K562 (cell line): ENCODE data around the gene DELE1. TPM values are rescaled to one million over a fixed set of nuclear protein-coding genes. Genes with fewer than 3 reads are reported as not detected.

Experiments used
- ATAC-seq: fragments of 200-7000 bp; cut with Tn5 transposase; 3 replicates; pipeline ENCODE4 v1.9.1; 2020; ENCODE audit warnings: moderate library complexity
- BruUV-seq: library from RNA; stranded (reverse); fragments of 400-500 nt; replicated peaks from 2 replicates; lab custom pipeline; 2021; lab: Mats Ljungman, UMichigan
- CTCF ChIA-PET: fragments of 300-600 bp; formaldehyde crosslinking; extraction: SDS; loops from one replicate; lab custom pipeline; 2021; ENCODE audit warnings: low intra/inter-chr PET ratio; lab: Yijun Ruan, JAX
- POLR2A ChIA-PET: fragments of 300-600, 350-650 bp; sonication (Branson Sonifier 250); formaldehyde crosslinking; extraction: SDS; loops from one replicate; lab custom pipeline; 2021; ENCODE audit warnings: antibody characterized with exemption, inconsistent platforms; lab: Yijun Ruan, JAX
- DNase-seq, 4 experiments: peaks; one replicate each; pipeline versions ENCODE4 v3.0.0 to v3.0.0-alpha.2; 2011 to 2018; ENCODE audit warnings: low spot score in 3 of 4, mixed read lengths in 3 of 4; ENCODE audit errors: extremely low read depth in 1 of 4
- FAIRE-seq: peaks from 2 replicates; lab custom pipeline; 2011; peaks lifted over from hg19 to GRCh38; lab: Jason Lieb, UNC
- H2AFZ ChIP-seq: 2 replicates; pipeline ENCODE4 v1.6.0; 2011; ENCODE audit warnings: low read depth, low read length, control low read depth, inconsistent platforms
- H3K27ac ChIP-seq: fragments of 200-600 bp; 3 replicates; pipeline ENCODE4 v1.8.0; 2011; ENCODE audit warnings: low read depth, mild to moderate bottlenecking, control low read depth, inconsistent platforms, low read length, moderate library complexity, mixed read lengths; ENCODE audit errors: extremely low read depth
- H3K27me3 ChIP-seq, 2 experiments: fragments of 300-600 bp in 1 of 2; 2 replicates in 1 of 2; 3 replicates in 1 of 2; pipeline versions ENCODE4 v1.6.0 to v1.8.0; 2011; ENCODE audit warnings: inconsistent platforms in 2 of 2, low read length in 2 of 2, mild to moderate bottlenecking in 1 of 2, mixed read lengths in 1 of 2, moderate library complexity in 1 of 2; ENCODE audit not compliant: control insufficient read depth in 2 of 2, insufficient read depth in 2 of 2
- H3K36me3 ChIP-seq: fragments of 300-600 bp; 3 replicates; pipeline ENCODE4 v1.8.0; 2011; ENCODE audit warnings: mild to moderate bottlenecking, low read length, inconsistent platforms; ENCODE audit not compliant: control insufficient read depth, insufficient read depth
- H3K4me1 ChIP-seq, 2 experiments: fragments of 200-600 bp in 1 of 2; replicated peaks in 1 of 2; 2 replicates in 1 of 2; 3 replicates in 1 of 2; pipeline versions ENCODE4 v1.5.1 to v1.8.0; 2011; ENCODE audit warnings: inconsistent platforms in 2 of 2, low read length in 2 of 2, mild to moderate bottlenecking in 1 of 2, mixed read lengths in 1 of 2, moderate library complexity in 1 of 2; ENCODE audit not compliant: control insufficient read depth in 2 of 2, insufficient read depth in 2 of 2
- H3K4me2 ChIP-seq: 2 replicates; pipeline ENCODE4 v1.6.1; 2011; ENCODE audit warnings: low read length, control low read depth, inconsistent platforms, mixed read lengths; ENCODE audit not compliant: insufficient read depth
- H3K4me3 ChIP-seq: fragments of 200-600 bp; sonication (generic), shearing (Covaris generic); 2 replicates; pipeline ENCODE4 v1.5.1; 2016; ENCODE audit warnings: control low read depth, inconsistent platforms
- H3K79me2 ChIP-seq: fragments of 200-600 bp; 3 replicates; pipeline ENCODE4 v1.8.0; 2011; ENCODE audit warnings: low read length, inconsistent platforms; ENCODE audit not compliant: control insufficient read depth, insufficient read depth
- H3K9ac ChIP-seq, 2 experiments: 2 replicates each; pipeline versions ENCODE4 v1.6.0 to v1.6.1; 2011; ENCODE audit warnings: low read depth in 2 of 2, low read length in 2 of 2, control low read depth in 1 of 2, inconsistent platforms in 1 of 2, mild to moderate bottlenecking in 1 of 2, mixed read lengths in 1 of 2; ENCODE audit not compliant: insufficient read depth in 1 of 2
- H3K9me1 ChIP-seq: one replicate; pipeline ENCODE4 v1.6.0; 2011; ENCODE audit warnings: inconsistent platforms, mild to moderate bottlenecking, low read length, moderate library complexity; ENCODE audit not compliant: control insufficient read depth, insufficient read depth
- H3K9me3 ChIP-seq: replicated peaks from 2 replicates; pipeline ENCODE4 v1.5.1; 2011; ENCODE audit warnings: low read depth, low read length, inconsistent platforms; ENCODE audit not compliant: control insufficient read depth, insufficient read depth
- H4K20me1 ChIP-seq: replicated peaks from 2 replicates; pipeline ENCODE4 v1.6.1; 2011; ENCODE audit warnings: low read length, inconsistent platforms, mixed read lengths; ENCODE audit not compliant: control insufficient read depth, insufficient read depth
- CBX3 ChIP-seq, 2 experiments: IDR thresholded peaks; 1 replicate in 1 of 2; 2 replicates in 1 of 2; pipeline ENCODE4 v1.6.1; 2012; ENCODE audit warnings: inconsistent platforms in 2 of 2, low read length in 2 of 2, borderline replicate concordance in 1 of 2, control low read depth in 1 of 2
- CREBBP ChIP-seq: IDR thresholded peaks from one replicate; pipeline ENCODE4 v1.6.1; 2012; ENCODE audit warnings: low read depth, mild to moderate bottlenecking, control low read depth, inconsistent platforms, low read length
- E2F3 ChIP-seq: fragments of 250-450 bp; sonication (Bioruptor Pico); IDR thresholded peaks from 2 replicates; pipeline ENCODE4 v1.4.0; 2020; ENCODE audit warnings: mild to moderate bottlenecking
- ELF2 ChIP-seq: fragments of 250-450 bp; sonication (Bioruptor Pico); IDR thresholded peaks from 2 replicates; pipeline ENCODE4 v1.5.0; 2021; ENCODE audit warnings: mild to moderate bottlenecking
- HOXB6 ChIP-seq: fragments of 250-450 bp; sonication (Bioruptor Pico); IDR thresholded peaks from 2 replicates; pipeline ENCODE4 v1.5.1; 2022; ENCODE audit warnings: mild to moderate bottlenecking, borderline replicate concordance
- KLF16 ChIP-seq: IDR thresholded peaks from 2 replicates; pipeline ENCODE4 v1.6.1; 2016; ENCODE audit warnings: antibody characterized with exemption
- PHB ChIP-seq: fragments of 250-450 bp; sonication (Bioruptor Pico); IDR thresholded peaks from 2 replicates; pipeline ENCODE4 v1.5.0; 2021
- SMARCE1 ChIP-seq: fragments of 450-650 bp; IDR thresholded peaks from 2 replicates; pipeline ENCODE4 v1.7.1; 2016; ENCODE audit warnings: mild to moderate bottlenecking
- SNRNP70 ChIP-seq: fragments of 200-400 bp; formaldehyde crosslinking; optimal IDR thresholded peaks from 2 replicates; pipeline ENCODE3; 2017; ENCODE audit warnings: low read depth, low read length
- ZNF184 ChIP-seq: sonication (generic); formaldehyde crosslinking; IDR thresholded peaks from 2 replicates; pipeline ENCODE4 v1.5.0; 2020; ENCODE audit warnings: missing genetic modification reagents
- WGBS: fragments of 100-300 bp; shearing (Covaris generic); methylation state at CpG from one replicate; pipeline ENCODE4 v1.1.6; 2016; ENCODE audit warnings: low coverage, mixed read lengths; ENCODE audit not compliant: insufficient coverage; ENCODE audit errors: missing lambda C conversion rate; 5-methylcytosine and 5-hydroxymethylcytosine counted together
- in situ Hi-C: fragments of 300-500 bp; cut with MboI; formaldehyde crosslinking; loops from 4 replicates; pipeline ENCODE4 v1.15.0; 2018; ENCODE audit warnings: inconsistent platforms, mixed read lengths
- intact Hi-C: fragments of 100-400 bp; cut with micrococcal nuclease; formaldehyde crosslinking; loops from 2 replicates; pipeline ENCODE4 v1.14.2; 2022
- polyA plus RNA-seq, 8 experiments: library from polyadenylated mRNA; depleted of rRNA in 4 of 8; stranded (reverse) in 5 of 8; unstranded in 3 of 8; fragments of >200 nt; fragmentation: Nextera tagmentation in 2 of 8; fragmentation: Illumina TruSeq in 1 of 8; extraction: Ambion mirVana in 2 of 8; extraction: Trizol in 1 of 8; gene quantifications; 2 replicates each; pipeline versions ENCODE4 v1.2.1 to v1.2.3, GENCODE V29; 2011 to 2014; ENCODE audit warnings: inconsistent platforms in 1 of 8, missing spikeins in 1 of 8
- total RNA-seq, 7 experiments: library from RNA; depleted of rRNA in 6 of 7; stranded (reverse); fragments of >200 nt in 6 of 7; fragmentation: Illumina TruSeq in 2 of 7; extraction: Trizol in 2 of 7; gene quantifications; 2 replicates each; pipeline versions ENCODE4 v1.2.1 to v1.2.3, GENCODE V29; 2011 to 2021; ENCODE audit warnings: low replicate concordance in 1 of 7

The DELE1 gene
- total and polyA plus RNA-seq, 9 of the 15 experiments (the other 6 are each of a cell fraction or from before 2014, with no cell fraction given) = 16.6 to 74.4 (median 49.8) TPM

DNA sequence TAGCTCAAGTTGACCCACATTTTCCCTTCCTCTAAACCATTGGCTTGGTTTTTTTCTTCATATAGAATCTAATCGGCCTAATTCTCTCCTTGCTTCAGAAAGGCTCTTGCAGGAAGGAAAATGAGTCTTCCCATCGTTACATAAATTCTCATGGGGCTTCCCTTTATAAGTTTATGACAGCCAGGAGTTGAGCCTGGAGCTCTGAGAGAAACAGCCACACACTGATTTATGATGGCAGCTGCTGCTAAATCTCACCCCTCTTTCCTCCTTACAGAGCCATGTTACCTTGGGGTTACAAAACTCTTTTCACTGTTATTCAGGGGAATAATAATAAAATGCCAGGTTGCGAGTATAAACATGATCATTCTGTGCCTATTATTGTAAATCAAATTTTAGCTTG lies 40.0 kb downstream of the DELE1 start:
- ATAC-seq (no peak), FAIRE-seq (no peak), DNase-seq (no peak)
- TF ChIP-seq ELF2 (no peak), CREBBP (no peak), PHB (CRISPR knock-in tag) (no peak), SMARCE1 (no peak), ZNF184 (CRISPR knock-in tag) (no peak), SNRNP70 (no peak), HOXB6 (no peak), CBX3 (IDR thresholded peaks at IDR 0.05; ENCODE audit: borderline replicate concordance in 1 of 2, low read length in 2 of 2) (no peak), KLF16 (no peak), E2F3 (no peak)
- H3K4me1 ChIP-seq = peaks cover 8 to 14% of the 10 kb centered on the region in 2 experiments
- BruUV-seq = no TSS peak
- intact Hi-C loops = loop anchor here (10.0 kb wide), 3 partner anchors 149 to 299 kb away; no protein-coding TSS in a partner anchor
- H3K9me1 ChIP-seq = no peaks in the 10 kb centered on the region
- H3K4me3 ChIP-seq = no peak overlapping the region
- H3K9ac ChIP-seq = no peak overlapping the region
- no peaks in the 10 kb centered on the region for H3K36me3 ChIP-seq
- in situ Hi-C loops = no loop called here
- no peaks in the 10 kb centered on the region for H3K9me3 ChIP-seq
- WGBS = 29% methylated on average over 3 of the region's 3 CpGs
- no peak overlapping the region for H3K27ac ChIP-seq
- no peaks in the 10 kb centered on the region for H3K79me2 ChIP-seq
- H3K4me2 ChIP-seq = no peak overlapping the region
- no peaks in the 10 kb centered on the region for H3K27me3 ChIP-seq
- 0 out of 2 replicates have a peak, but pooled peaks cover 6% of the 10 kb centered on the region for H4K20me1 ChIP-seq
- ChIA-PET CTCF (no interaction called here), POLR2A (interaction anchor here (0.7 to 1.0 kb wide), 2 partner anchors 26 to 71 kb away, joined by 3 to 4 read pairs; no protein-coding TSS in a partner anchor)
- no peak overlapping the region for H2AFZ ChIP-seq
